ENCODE data around the gene RYR1.
"Not testable (repeated sequence)": the region's sequence is repeated elsewhere in the genome, so short reads cannot be mapped to it uniquely, and the experiment has no call there.

The RYR1 gene

GRCh38 chr19:38597075-38597474, 163.6 kb downstream of the RYR1 start:
- Mint-ChIP-seq H3K4me3 (no peak overlapping the region), H3K27me3 (no peaks in the 10 kb centered on the region), H3K27ac (no peak overlapping the region), H3K9me3 (no peaks in the 10 kb centered on the region), H3K4me1 (ENCODE audit: low read depth) (peaks cover 8% of the 10 kb centered on the region), H3K36me3 (ENCODE audit: low read depth) (peaks cover 78% of the 10 kb centered on the region)
- intact Hi-C loops (cut with micrococcal nuclease): no loop called here

GRCh38 chr19:38599722-38600121, 166.2 kb downstream of the RYR1 start:
- Mint-ChIP-seq H3K4me1 (ENCODE audit: low read depth) (no peaks in the 10 kb centered on the region), H3K27ac (no peak overlapping the region), H3K4me3 (no peak overlapping the region), H3K9me3 (no peaks in the 10 kb centered on the region), H3K36me3 (ENCODE audit: low read depth) (peaks cover 59% of the 10 kb centered on the region), H3K27me3 (no peaks in the 10 kb centered on the region)
- intact Hi-C loops (cut with micrococcal nuclease): no loop called here

DNA sequence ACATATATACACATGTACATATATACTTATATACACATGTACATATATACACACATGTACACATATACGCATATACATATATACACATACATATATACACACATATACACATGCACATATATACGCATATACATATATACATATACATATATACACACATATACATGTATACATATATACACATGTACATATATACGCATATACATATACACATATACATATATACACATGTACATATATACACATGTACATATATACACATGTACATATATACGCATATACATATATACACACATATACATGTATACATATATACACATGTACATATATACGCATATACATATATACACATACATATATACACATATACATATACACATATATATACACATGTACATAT, 169.4 kb downstream of the RYR1 start:
- intact Hi-C loops (cut with micrococcal nuclease); H3K4me3 Mint-ChIP-seq; H3K27ac Mint-ChIP-seq; H3K4me1 Mint-ChIP-seq (ENCODE audit: low read depth); H3K9me3 Mint-ChIP-seq; H3K27me3 Mint-ChIP-seq: not testable (repeated sequence)
- H3K36me3 Mint-ChIP-seq (ENCODE audit: low read depth): peaks cover 59% of the 10 kb centered on the region

DNA sequence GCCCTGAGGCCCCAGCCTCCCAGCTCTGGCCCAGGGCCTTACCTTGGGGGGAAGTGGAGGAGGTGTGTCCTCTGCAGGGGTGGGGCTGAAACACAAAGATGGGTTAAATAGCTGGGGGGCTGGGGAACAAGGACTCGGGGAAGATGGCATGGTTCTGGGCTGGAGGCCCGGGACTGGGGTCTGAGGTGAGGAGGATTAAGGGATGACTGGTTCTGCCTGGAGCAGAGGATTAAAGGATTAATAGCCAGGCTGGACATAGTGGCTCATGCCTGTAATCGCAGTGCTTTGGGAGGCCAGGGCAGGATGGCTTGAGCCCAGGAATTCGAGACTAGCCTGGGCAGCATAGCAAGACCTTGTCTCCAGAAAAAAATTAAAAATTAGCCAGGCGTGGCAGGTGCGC, 172.6 kb downstream of the RYR1 start:
- H3K4me1 Mint-ChIP-seq (ENCODE audit: low read depth): no peaks in the 10 kb centered on the region
- peaks cover 75% of the 10 kb centered on the region for H3K36me3 Mint-ChIP-seq (ENCODE audit: low read depth)
- no peaks in the 10 kb centered on the region for H3K9me3 Mint-ChIP-seq
- no peak overlapping the region for H3K27ac Mint-ChIP-seq
- no peaks in the 10 kb centered on the region for H3K27me3 Mint-ChIP-seq
- no peak overlapping the region for H3K4me3 Mint-ChIP-seq
- intact Hi-C loops (cut with micrococcal nuclease): no loop called here

DNA sequence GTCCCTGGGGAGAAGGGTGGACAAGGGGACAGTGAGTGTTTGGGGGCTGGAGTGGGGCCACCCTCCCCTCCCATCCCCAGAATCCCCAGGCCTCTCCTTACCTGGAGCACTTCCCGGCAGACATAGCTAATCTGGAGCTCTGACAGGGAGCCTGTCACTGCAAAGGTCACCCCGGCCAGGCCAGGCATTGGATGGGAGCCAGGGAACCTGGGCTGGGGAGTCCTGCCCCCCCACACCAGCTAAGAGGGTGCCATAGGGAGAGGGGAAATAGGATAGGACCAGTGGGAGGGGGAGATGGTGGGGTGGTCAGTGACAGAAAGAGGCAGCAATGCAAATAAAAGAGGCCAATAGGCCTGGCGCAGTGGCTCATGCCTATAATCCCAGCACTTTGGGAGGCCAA, 180.8 kb downstream of the RYR1 start:
- Mint-ChIP-seq H3K9me3 (no peaks in the 10 kb centered on the region), H3K36me3 (ENCODE audit: low read depth) (peaks cover 66% of the 10 kb centered on the region), H3K27ac (no peak overlapping the region), H3K4me1 (ENCODE audit: low read depth) (peaks cover 40% of the 10 kb centered on the region), H3K4me3 (no peak overlapping the region), H3K27me3 (no peaks in the 10 kb centered on the region)
- intact Hi-C loops (cut with micrococcal nuclease): loop anchor here (10.0 kb wide), 1 partner anchor 49 kb away; no protein-coding TSS in a partner anchor

DNA sequence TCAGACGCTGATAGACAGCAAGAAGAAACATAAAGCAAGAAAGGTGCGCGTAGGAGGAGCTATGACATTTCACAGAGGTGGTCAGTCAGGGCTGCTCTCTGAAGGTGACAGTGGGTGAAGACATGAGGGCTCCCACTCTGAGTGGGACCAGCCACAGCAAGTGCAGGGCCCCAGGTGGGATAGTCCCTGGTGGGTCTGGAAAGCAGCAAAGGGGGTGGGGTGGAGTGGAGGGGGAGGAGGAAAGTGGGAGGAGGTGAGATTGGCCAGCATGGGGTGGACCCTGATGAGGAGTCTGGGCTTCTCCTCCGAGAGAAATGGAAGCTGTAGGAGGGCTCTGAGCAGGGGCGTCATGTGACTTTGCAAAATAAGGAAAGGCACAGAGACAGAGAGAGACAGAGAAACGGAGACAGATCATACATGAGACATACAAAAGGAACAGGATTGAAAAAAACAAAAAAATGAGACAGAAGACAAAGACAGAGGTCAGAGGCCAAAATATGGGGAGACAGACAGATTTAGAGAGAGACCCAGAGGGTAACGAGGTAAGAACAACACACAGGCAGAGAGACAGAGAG, 181.6 kb downstream of the RYR1 start:
- H3K36me3 Mint-ChIP-seq (ENCODE audit: low read depth): peaks cover 66% of the 10 kb centered on the region
- H3K4me3 Mint-ChIP-seq: peak overlapping the region; percentile 24
- H3K27me3 Mint-ChIP-seq: no peaks in the 10 kb centered on the region
- H3K9me3 Mint-ChIP-seq: no peaks in the 10 kb centered on the region
- H3K27ac Mint-ChIP-seq: peak overlapping the region; percentile 62
- peaks cover 47% of the 10 kb centered on the region for H3K4me1 Mint-ChIP-seq (ENCODE audit: low read depth)
- intact Hi-C loops (cut with micrococcal nuclease): loop anchor here (10.0 kb wide), 1 partner anchor 50 kb away; no protein-coding TSS in a partner anchor

DNA sequence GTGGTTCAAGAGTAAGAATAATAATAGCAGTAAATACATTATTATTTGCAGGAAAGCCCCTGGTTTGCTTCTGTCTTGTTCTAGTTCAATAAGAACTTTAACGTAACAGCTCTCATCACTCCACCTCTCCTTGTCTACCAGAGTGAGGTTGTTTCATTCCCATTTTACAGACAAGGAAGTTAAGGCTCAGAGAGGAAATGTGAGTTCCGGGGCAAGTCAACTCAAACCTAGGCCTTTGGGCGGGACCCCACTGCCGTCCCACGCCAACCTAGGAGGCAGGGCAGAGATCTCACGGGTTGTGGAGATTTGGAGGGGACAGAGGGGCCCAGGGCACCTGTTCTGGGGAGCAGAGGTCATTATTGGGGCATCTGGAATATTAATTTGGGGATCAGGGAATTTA, 182.8 kb downstream of the RYR1 start:
- H3K27me3 Mint-ChIP-seq: no peaks in the 10 kb centered on the region
- no peaks in the 10 kb centered on the region for H3K9me3 Mint-ChIP-seq
- H3K36me3 Mint-ChIP-seq (ENCODE audit: low read depth): peaks cover 67% of the 10 kb centered on the region
- intact Hi-C loops (cut with micrococcal nuclease): loop anchor here (10.0 kb wide), 1 partner anchor 51 kb away; no protein-coding TSS in a partner anchor
- H3K4me1 Mint-ChIP-seq (ENCODE audit: low read depth): peaks cover 52% of the 10 kb centered on the region
- peak overlapping the region; percentile 99 for H3K27ac Mint-ChIP-seq
- peak overlapping the region; percentile 100 for H3K4me3 Mint-ChIP-seq

DNA sequence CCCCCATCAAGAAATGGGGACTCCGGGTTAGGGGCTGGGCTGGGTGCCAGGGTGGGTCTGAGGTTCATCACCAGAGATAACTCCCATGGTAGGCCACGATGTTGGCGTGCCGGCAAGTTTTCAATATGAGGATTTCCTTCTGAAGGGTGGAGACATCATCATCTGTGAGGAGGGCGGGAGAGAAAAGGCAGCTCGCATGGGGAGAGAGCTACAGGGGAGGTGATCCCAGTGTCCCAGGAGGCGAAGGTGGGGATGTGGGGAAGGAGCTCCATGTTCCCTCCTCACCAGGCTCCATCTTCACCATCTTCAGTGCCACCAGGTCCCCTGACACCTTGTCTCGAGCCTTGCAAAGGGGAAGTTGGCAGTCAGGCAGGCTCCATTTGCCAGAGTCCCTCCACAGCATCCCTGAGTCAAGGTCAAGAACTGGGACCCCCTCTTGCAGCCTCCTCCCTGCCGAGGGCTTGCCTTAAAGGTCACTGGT, 183.8 kb downstream of the RYR1 start:
- no peaks in the 10 kb centered on the region for H3K27me3 Mint-ChIP-seq
- peaks cover 72% of the 10 kb centered on the region for H3K36me3 Mint-ChIP-seq (ENCODE audit: low read depth)
- H3K9me3 Mint-ChIP-seq: no peaks in the 10 kb centered on the region
- peak overlapping the region; percentile 100 for H3K4me3 Mint-ChIP-seq
- H3K4me1 Mint-ChIP-seq (ENCODE audit: low read depth): peaks cover 52% of the 10 kb centered on the region
- intact Hi-C loops (cut with micrococcal nuclease): loop anchor here (10.0 kb wide), 1 partner anchor 53 kb away; no protein-coding TSS in a partner anchor
- H3K27ac Mint-ChIP-seq: peak overlapping the region; percentile 99

DNA sequence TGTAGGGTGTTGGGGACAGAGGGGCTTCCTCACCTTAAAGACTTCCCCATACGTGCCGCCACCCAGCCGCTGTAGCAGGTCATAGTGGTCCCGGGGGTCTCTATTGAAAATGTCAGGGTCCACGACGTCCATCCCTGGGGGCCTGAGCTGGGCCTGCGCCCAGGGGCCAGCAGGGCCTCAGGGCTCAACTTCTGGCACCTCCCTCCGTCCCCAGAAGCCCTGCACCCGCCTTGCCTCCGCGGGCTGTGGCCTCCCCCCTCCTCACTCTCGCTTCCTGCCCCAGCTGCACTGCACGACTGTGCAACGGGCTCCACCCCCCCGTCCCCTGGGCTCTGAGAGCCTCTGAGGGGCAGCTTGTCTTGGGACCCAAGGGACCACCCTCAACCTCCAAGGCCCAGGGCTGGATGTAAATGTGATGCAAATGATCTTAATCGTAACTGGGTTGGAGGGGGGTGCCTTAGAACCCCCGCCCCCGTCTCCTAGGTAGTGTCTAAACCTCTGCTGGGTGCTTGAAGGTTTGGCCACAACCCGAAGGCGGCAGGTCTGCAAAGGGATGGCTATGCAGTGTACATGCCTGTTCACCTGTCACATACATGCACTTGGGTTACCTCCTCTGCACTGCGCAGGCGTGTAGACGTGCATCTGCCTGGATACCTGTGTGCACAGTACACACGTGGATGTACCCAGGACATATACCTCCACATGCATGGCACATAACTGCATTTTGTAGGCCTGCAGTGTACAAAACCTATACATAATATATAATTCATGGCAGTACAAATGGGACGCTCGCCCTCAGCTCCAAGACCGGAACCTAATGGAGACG, 184.5 kb downstream of the RYR1 start, which contains the start of gene MAP4K1:
TSS of gene MAP4K1 (minus strand) at position 190 of the 826 bp plus-strand sequence. CDS start at position 132, 58 bp downstream.
- no peaks in the 10 kb centered on the region for H3K9me3 Mint-ChIP-seq
- H3K4me1 Mint-ChIP-seq (ENCODE audit: low read depth): peaks cover 52% of the 10 kb centered on the region
- intact Hi-C loops (cut with micrococcal nuclease): loop anchor here (10.0 kb wide), 1 partner anchor 53 kb away; no protein-coding TSS in a partner anchor

DNA sequence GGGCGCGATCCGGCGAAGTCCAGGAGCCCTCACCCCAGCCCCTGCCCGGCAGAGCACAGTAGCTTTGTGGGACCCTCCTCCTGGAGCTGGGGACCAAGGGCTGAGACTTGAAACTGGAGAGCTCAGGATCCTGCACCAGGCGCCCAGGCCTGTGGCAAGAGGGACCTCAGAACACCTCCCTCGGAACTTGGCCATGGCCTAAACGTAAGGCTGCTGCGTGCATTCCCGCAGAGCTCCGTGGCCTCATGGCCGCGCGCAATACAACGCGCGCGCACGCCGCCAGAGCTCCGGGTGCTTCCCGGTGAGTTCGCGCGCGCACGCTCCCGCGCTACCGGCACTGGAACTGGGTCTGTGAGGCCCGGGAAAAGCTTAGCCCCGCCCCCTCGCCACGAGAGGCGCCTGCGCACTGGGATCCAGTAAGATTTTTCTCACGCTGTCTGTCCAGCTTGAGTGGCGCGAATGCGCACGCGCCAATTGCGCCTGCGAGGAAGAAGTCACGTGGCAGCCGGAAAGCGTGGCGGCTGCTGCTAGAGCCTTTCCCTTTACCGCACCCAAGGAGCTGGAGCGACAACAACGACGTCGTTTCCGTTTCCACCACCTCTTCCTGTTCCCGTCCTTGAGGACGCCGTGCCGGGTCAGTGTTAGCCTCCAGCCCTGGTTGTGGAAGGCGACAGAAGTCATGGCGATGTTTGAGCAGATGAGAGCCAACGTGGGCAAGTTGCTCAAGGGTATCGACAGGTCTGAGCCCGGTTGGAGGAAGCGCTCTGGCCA, 185.3 kb downstream of the RYR1 start, which contains the start of gene EIF3K:
TSS of gene EIF3K (plus strand) at position 599 of the 771 bp plus-strand sequence. CDS start at position 680, 81 bp downstream.
- H3K27me3 Mint-ChIP-seq: no peaks in the 10 kb centered on the region
- peak within 1 kb of the TSS; percentile 100 for H3K4me3 Mint-ChIP-seq
- peak within 1 kb of the TSS; percentile 99 for H3K27ac Mint-ChIP-seq
- no peaks in the 10 kb centered on the region for H3K9me3 Mint-ChIP-seq
- intact Hi-C loops (cut with micrococcal nuclease): loop anchor here (10.0 kb wide), 1 partner anchor 54 kb away; no protein-coding TSS in a partner anchor
- peaks cover 72% of the 10 kb centered on the region for H3K36me3 Mint-ChIP-seq (ENCODE audit: low read depth)
- peaks cover 46% of the 10 kb centered on the region for H3K4me1 Mint-ChIP-seq (ENCODE audit: low read depth)

More for the DNA sequence above, 184.5 kb downstream of the RYR1 start, which contains the start of gene MAP4K1:
- peaks cover 72% of the 10 kb centered on the region for H3K36me3 Mint-ChIP-seq (ENCODE audit: low read depth)
- H3K4me3 Mint-ChIP-seq: peak within 1 kb of the TSS; percentile 100
- H3K27ac Mint-ChIP-seq: peak within 1 kb of the TSS; percentile 99
- H3K27me3 Mint-ChIP-seq: no peaks in the 10 kb centered on the region

GRCh38 chr19:38619361-38620174, 186.1 kb downstream of the RYR1 start:
- intact Hi-C loops (cut with micrococcal nuclease): loop anchor here (10.0 kb wide), 1 partner anchor 55 kb away; no protein-coding TSS in a partner anchor
- Mint-ChIP-seq H3K27me3 (no peaks in the 10 kb centered on the region), H3K36me3 (ENCODE audit: low read depth) (peaks cover 72% of the 10 kb centered on the region), H3K4me1 (ENCODE audit: low read depth) (peaks cover 46% of the 10 kb centered on the region), H3K4me3 (peak overlapping the region; percentile 100), H3K27ac (peak overlapping the region; percentile 99), H3K9me3 (no peaks in the 10 kb centered on the region)

GRCh38 chr19:38624822-38625221, 191.3 kb downstream of the RYR1 start:
- Mint-ChIP-seq H3K9me3 (no peaks in the 10 kb centered on the region), H3K4me3 (no peak overlapping the region), H3K27me3 (no peaks in the 10 kb centered on the region), H3K27ac (no peak overlapping the region), H3K4me1 (ENCODE audit: low read depth) (peaks cover 7% of the 10 kb centered on the region), H3K36me3 (ENCODE audit: low read depth) (peaks cover 100% of the 10 kb centered on the region)
- intact Hi-C loops (cut with micrococcal nuclease): no loop called here

DNA sequence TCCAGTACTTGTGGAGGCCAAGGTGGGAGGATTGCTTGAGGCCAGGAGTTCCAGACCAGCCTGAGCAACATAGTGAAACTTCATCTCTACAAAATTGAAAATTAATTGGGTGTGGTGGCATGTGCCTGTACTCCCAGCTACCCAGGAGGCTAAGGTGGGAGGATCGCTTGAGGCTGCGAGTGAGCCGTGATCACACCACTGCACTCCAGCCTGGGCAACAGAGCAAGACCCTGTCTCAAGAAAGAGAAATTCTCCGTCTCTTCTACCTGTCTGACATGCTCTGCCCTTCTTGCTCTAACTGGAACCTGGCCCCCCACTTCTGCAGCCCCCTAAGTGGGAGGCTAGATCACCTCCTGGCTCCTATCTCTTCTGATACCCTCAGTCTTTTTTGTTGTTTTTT, 192.9 kb downstream of the RYR1 start:
- H3K9me3 Mint-ChIP-seq: no peaks in the 10 kb centered on the region
- peaks cover 100% of the 10 kb centered on the region for H3K36me3 Mint-ChIP-seq (ENCODE audit: low read depth)
- H3K4me1 Mint-ChIP-seq (ENCODE audit: low read depth): peaks cover 5% of the 10 kb centered on the region
- no peaks in the 10 kb centered on the region for H3K27me3 Mint-ChIP-seq
- peak overlapping the region; percentile 23 for H3K27ac Mint-ChIP-seq
- intact Hi-C loops (cut with micrococcal nuclease): no loop called here
- no peak overlapping the region for H3K4me3 Mint-ChIP-seq

Measured in dendritic cell treated with granulocyte-macrophage colony-stimulating factor and Interleukin-4, amounts not matched to agents 40 ng/mL and 50 ng/mL, for 4 days (primary cell).